ENCODE measurements around the gene WDR45. TPM values are rescaled to one million over a fixed set of nuclear protein-coding genes. Genes with fewer than 3 reads are reported as not detected.

The WDR45 gene
- total RNA-seq, 2 experiments from 2014 or later: 22.4 to 23.9 TPM

- CTCF ChIA-PET: no interaction called here
- peak within 1 kb of the TSS; percentile 73 for H3K27ac Mint-ChIP-seq
- ATAC-seq (peak; percentile 98), DNase-seq (peak; percentile 94)
- H3K27me3 Mint-ChIP-seq: no peaks in the 10 kb centered on the region
- H3K4me1 Mint-ChIP-seq: peaks cover 19% of the 10 kb centered on the region
- no peaks in the 10 kb centered on the region for H3K9me3 Mint-ChIP-seq (ENCODE audit: low read depth)
- peaks cover 7% of the 10 kb centered on the region for H3K36me3 Mint-ChIP-seq (ENCODE audit: low read depth)
- intact Hi-C loops (cut with DNase I, micrococcal nuclease): loop anchor here in 1 of 2 experiments (1.0 to 10.0 kb wide), 7 partner anchors 27 to 191 kb away; partner anchors contain the start of genes CCDC22, FOXP3, GPKOW and GRIPAP1
- POLR2A ChIA-PET: no interaction called here
- H3K4me3 Mint-ChIP-seq: peak within 1 kb of the TSS; percentile 78
Observed at GRCh38 chrX:49073601-49074575, 5.8 kb downstream of the WDR45 start, which contains the start of gene PRAF2. Gene PRAF2 (minus strand): TSS chrX:49074002. CDS start chrX:49073987, 15 bp downstream.

- H3K4me3 Mint-ChIP-seq: peak overlapping the region; percentile 78
- peaks cover 7% of the 10 kb centered on the region for H3K36me3 Mint-ChIP-seq (ENCODE audit: low read depth)
- intact Hi-C loops (cut with DNase I, micrococcal nuclease): loop anchor here in 1 of 2 experiments (10.0 kb wide), 1 partner anchor 192 kb away; the partner anchor contains the start of genes FOXP3 and PPP1R3F
- peaks cover 14% of the 10 kb centered on the region for H3K4me1 Mint-ChIP-seq
- ATAC-seq (no peak), DNase-seq (no peak)
- peak overlapping the region; percentile 55 for H3K27ac Mint-ChIP-seq
- CTCF ChIA-PET: no interaction called here
- POLR2A ChIA-PET: no interaction called here
- no peaks in the 10 kb centered on the region for H3K9me3 Mint-ChIP-seq (ENCODE audit: low read depth)
- H3K27me3 Mint-ChIP-seq: no peaks in the 10 kb centered on the region
Observed at GRCh38 chrX:49072712-49073095, 7.0 kb downstream of the WDR45 start.

- intact Hi-C loops (cut with DNase I, micrococcal nuclease): loop anchor here in 1 of 2 experiments (10.0 kb wide), 1 partner anchor 193 kb away; the partner anchor contains the start of genes FOXP3 and PPP1R3F
- Mint-ChIP-seq H3K4me3 (no peak overlapping the region), H3K4me1 (peaks cover 14% of the 10 kb centered on the region), H3K27ac (no peak overlapping the region), H3K9me3 (ENCODE audit: low read depth) (no peaks in the 10 kb centered on the region), H3K36me3 (ENCODE audit: low read depth) (peaks cover 7% of the 10 kb centered on the region), H3K27me3 (no peaks in the 10 kb centered on the region)
- DNase-seq: no peak
- ATAC-seq: no peak
- CTCF ChIA-PET: no interaction called here
- POLR2A ChIA-PET: no interaction called here
Observed at GRCh38 chrX:49071877-49072711, 7.6 kb downstream of the WDR45 start.

GRCh38 chrX:49070988-49071387 is 8.7 kb downstream of the WDR45 start:
- DNase-seq: no peak
- POLR2A ChIA-PET: no interaction called here
- no peaks in the 10 kb centered on the region for H3K27me3 Mint-ChIP-seq
- no peak overlapping the region for H3K27ac Mint-ChIP-seq
- H3K36me3 Mint-ChIP-seq (ENCODE audit: low read depth): peaks cover 7% of the 10 kb centered on the region
- peaks cover 14% of the 10 kb centered on the region for H3K4me1 Mint-ChIP-seq
- intact Hi-C loops (cut with DNase I, micrococcal nuclease): loop anchor here in 1 of 2 experiments (10.0 kb wide), 1 partner anchor 194 kb away; the partner anchor contains the start of genes FOXP3 and PPP1R3F
- CTCF ChIA-PET: interaction anchor here (0.6 kb wide), 1 partner anchor 10 kb away, joined by 4 read pairs; no protein-coding TSS in a partner anchor
- H3K4me3 Mint-ChIP-seq: no peak overlapping the region
- no peak for ATAC-seq
- H3K9me3 Mint-ChIP-seq (ENCODE audit: low read depth): no peaks in the 10 kb centered on the region

- DNase-seq (no peak), ATAC-seq (no peak)
- intact Hi-C loops (cut with DNase I, micrococcal nuclease): no loop called here
- H3K4me1 Mint-ChIP-seq: peaks cover 12% of the 10 kb centered on the region
- H3K27me3 Mint-ChIP-seq: no peaks in the 10 kb centered on the region
- H3K4me3 Mint-ChIP-seq: no peak overlapping the region
- no peaks in the 10 kb centered on the region for H3K9me3 Mint-ChIP-seq (ENCODE audit: low read depth)
- peaks cover 4% of the 10 kb centered on the region for H3K36me3 Mint-ChIP-seq (ENCODE audit: low read depth)
- POLR2A ChIA-PET: no interaction called here
- H3K27ac Mint-ChIP-seq: no peak overlapping the region
- CTCF ChIA-PET: interaction anchor here (0.7 kb wide), 1 partner anchor 37 kb away, joined by 3 read pairs; no protein-coding TSS in a partner anchor
Observed at GRCh38 chrX:49069038-49069437, 10.6 kb downstream of the WDR45 start.

- H3K4me1 Mint-ChIP-seq: peaks cover 3% of the 10 kb centered on the region
- no peak overlapping the region for H3K4me3 Mint-ChIP-seq
- peaks cover 4% of the 10 kb centered on the region for H3K36me3 Mint-ChIP-seq (ENCODE audit: low read depth)
- H3K27ac Mint-ChIP-seq: no peak overlapping the region
- DNase-seq (no peak), ATAC-seq (no peak)
- POLR2A ChIA-PET: no interaction called here
- CTCF ChIA-PET: interaction anchor here (0.6 kb wide), 1 partner anchor 75 kb away, joined by 3 read pairs; no protein-coding TSS in a partner anchor
- H3K9me3 Mint-ChIP-seq (ENCODE audit: low read depth): no peaks in the 10 kb centered on the region
- no peaks in the 10 kb centered on the region for H3K27me3 Mint-ChIP-seq
- intact Hi-C loops (cut with DNase I, micrococcal nuclease): no loop called here
Observed at GRCh38 chrX:49067285-49068120, 12.2 kb downstream of the WDR45 start.

GRCh38 chrX:49066690-49067089 is 13.0 kb downstream of the WDR45 start:
- intact Hi-C loops (cut with DNase I, micrococcal nuclease): no loop called here
- no peaks in the 10 kb centered on the region for H3K4me1 Mint-ChIP-seq
- no peak for ATAC-seq
- H3K9me3 Mint-ChIP-seq (ENCODE audit: low read depth): no peaks in the 10 kb centered on the region
- POLR2A ChIA-PET: no interaction called here
- DNase-seq: no peak
- H3K27ac Mint-ChIP-seq: no peak overlapping the region
- CTCF ChIA-PET: interaction anchor here (0.6 kb wide), 1 partner anchor 76 kb away, joined by 3 read pairs; no protein-coding TSS in a partner anchor
- H3K4me3 Mint-ChIP-seq: no peak overlapping the region
- no peaks in the 10 kb centered on the region for H3K27me3 Mint-ChIP-seq
- H3K36me3 Mint-ChIP-seq (ENCODE audit: low read depth): peaks cover 2% of the 10 kb centered on the region

GRCh38 chrX:49066278-49066677 is 13.4 kb downstream of the WDR45 start:
- DNase-seq (no peak), ATAC-seq (no peak)
- Mint-ChIP-seq H3K27ac (no peak overlapping the region), H3K4me1 (no peaks in the 10 kb centered on the region), H3K9me3 (ENCODE audit: low read depth) (no peaks in the 10 kb centered on the region), H3K36me3 (ENCODE audit: low read depth) (peaks cover 2% of the 10 kb centered on the region), H3K27me3 (no peaks in the 10 kb centered on the region), H3K4me3 (no peak overlapping the region)
- CTCF ChIA-PET: no interaction called here
- POLR2A ChIA-PET: no interaction called here
- intact Hi-C loops (cut with DNase I, micrococcal nuclease): no loop called here

- POLR2A ChIA-PET: no interaction called here
- peaks cover 2% of the 10 kb centered on the region for H3K36me3 Mint-ChIP-seq (ENCODE audit: low read depth)
- no peaks in the 10 kb centered on the region for H3K27me3 Mint-ChIP-seq
- H3K4me3 Mint-ChIP-seq: no peak overlapping the region
- ATAC-seq: no peak
- no peaks in the 10 kb centered on the region for H3K9me3 Mint-ChIP-seq (ENCODE audit: low read depth)
- CTCF ChIA-PET: no interaction called here
- H3K27ac Mint-ChIP-seq: no peak overlapping the region
- intact Hi-C loops (cut with DNase I, micrococcal nuclease): no loop called here
- H3K4me1 Mint-ChIP-seq: no peaks in the 10 kb centered on the region
- no peak for DNase-seq
Observed at GRCh38 chrX:49064735-49065134, 15.0 kb downstream of the WDR45 start.

GRCh38 chrX:49064303-49064702 is 15.4 kb downstream of the WDR45 start:
- no peak for DNase-seq
- Mint-ChIP-seq H3K4me3 (no peak overlapping the region), H3K27ac (no peak overlapping the region), H3K4me1 (no peaks in the 10 kb centered on the region), H3K36me3 (ENCODE audit: low read depth) (peaks cover 2% of the 10 kb centered on the region), H3K9me3 (ENCODE audit: low read depth) (no peaks in the 10 kb centered on the region), H3K27me3 (no peaks in the 10 kb centered on the region)
- POLR2A ChIA-PET: no interaction called here
- no peak for ATAC-seq
- CTCF ChIA-PET: no interaction called here
- intact Hi-C loops (cut with DNase I, micrococcal nuclease): no loop called here

- Mint-ChIP-seq H3K27ac (no peak overlapping the region), H3K4me1 (no peaks in the 10 kb centered on the region), H3K27me3 (no peaks in the 10 kb centered on the region), H3K9me3 (ENCODE audit: low read depth) (no peaks in the 10 kb centered on the region), H3K4me3 (no peak overlapping the region), H3K36me3 (ENCODE audit: low read depth) (peaks cover 2% of the 10 kb centered on the region)
- intact Hi-C loops (cut with DNase I, micrococcal nuclease): no loop called here
- DNase-seq (no peak), ATAC-seq (no peak)
- ChIA-PET CTCF (no interaction called here), POLR2A (no interaction called here)
Observed at GRCh38 chrX:49063715-49064114, 16.0 kb downstream of the WDR45 start.

All from activated CD4-positive, alpha-beta T cell treated with anti-CD3 and anti-CD28 coated beads for 36 hours (primary cell).